Parathyroid adenoma (tissue), 2 donors: Measurements from ENCODE around the gene SCO2.

Source experiments
- H2AFZ ChIP-seq: fragments of 300-600 bp; sonication (generic); one replicate; pipeline ENCODE4 v1.7.0; 2017; ENCODE audit warnings: antibody characterized with exemption, mild to moderate bottlenecking
- H3K27ac ChIP-seq: fragments of 300-600 bp; sonication (generic); one replicate; pipeline ENCODE4 v1.7.0; 2017
- H3K27me3 ChIP-seq: fragments of 300-600 bp; sonication (generic); one replicate; pipeline ENCODE4 v1.7.0; 2017; ENCODE audit warnings: low read length; ENCODE audit not compliant: control insufficient read depth, insufficient read depth
- H3K36me3 ChIP-seq: fragments of 300-600 bp; sonication (generic); one replicate; pipeline ENCODE4 v1.7.0; 2017; ENCODE audit warnings: low read length; ENCODE audit not compliant: control insufficient read depth, insufficient read depth
- H3K4me1 ChIP-seq: fragments of 300-600 bp; sonication (generic); one replicate; pipeline ENCODE4 v1.7.0; 2017; ENCODE audit warnings: control low read depth
- H3K4me2 ChIP-seq: fragments of 300-600 bp; sonication (generic); one replicate; pipeline ENCODE4 v1.7.0; 2017; ENCODE audit warnings: low read length
- H3K4me3 ChIP-seq: fragments of 300-600 bp; sonication (generic); one replicate; pipeline ENCODE4 v1.7.0; 2017; ENCODE audit warnings: low read depth, low read length
- H3K79me2 ChIP-seq: fragments of 300-600 bp; sonication (generic); one replicate; pipeline ENCODE4 v1.7.0; 2017; ENCODE audit warnings: control low read depth
- H3K9ac ChIP-seq: fragments of 300-600 bp; sonication (generic); one replicate; pipeline ENCODE4 v1.7.0; 2017; ENCODE audit warnings: mild to moderate bottlenecking
- H3K9me3 ChIP-seq: fragments of 300-600 bp; sonication (generic); one replicate; pipeline ENCODE4 v1.7.0; 2017; ENCODE audit warnings: low read length; ENCODE audit not compliant: control insufficient read depth
- CTCF ChIP-seq: fragments of 300-600 bp; sonication (generic); IDR thresholded peaks from one replicate; pipeline ENCODE4 v1.7.0; 2017; ENCODE audit warnings: antibody characterized with exemption, mild to moderate bottlenecking
- donor health status: primary hyperparathyroidism.

SCO2 gene

GRCh38 chr22:50490531-50491308 lies 34.7 kb downstream of the SCO2 start:
- H3K36me3 ChIP-seq = no peaks in the 10 kb centered on the region
- no peak overlapping the region for H3K4me2 ChIP-seq
- TF ChIP-seq CTCF = no peak
- no peak overlapping the region for H3K9ac ChIP-seq
- H3K9me3 ChIP-seq = no peaks in the 10 kb centered on the region
- H3K27me3 ChIP-seq = no peaks in the 10 kb centered on the region
- H3K79me2 ChIP-seq = no peaks in the 10 kb centered on the region
- no peak overlapping the region for H3K4me3 ChIP-seq
- no peak overlapping the region for H3K27ac ChIP-seq
- H3K4me1 ChIP-seq = no peaks in the 10 kb centered on the region
- no peak overlapping the region for H2AFZ ChIP-seq

GRCh38 chr22:50489363-50490243 lies 35.8 kb downstream of the SCO2 start:
- H3K36me3 ChIP-seq = no peaks in the 10 kb centered on the region
- H3K27me3 ChIP-seq = no peaks in the 10 kb centered on the region
- no peaks in the 10 kb centered on the region for H3K9me3 ChIP-seq
- no peak overlapping the region for H2AFZ ChIP-seq
- H3K4me3 ChIP-seq = no peak overlapping the region
- no peaks in the 10 kb centered on the region for H3K4me1 ChIP-seq
- H3K4me2 ChIP-seq = no peak overlapping the region
- no peaks in the 10 kb centered on the region for H3K79me2 ChIP-seq
- no peak for TF ChIP-seq CTCF
- H3K9ac ChIP-seq = no peak overlapping the region
- H3K27ac ChIP-seq = no peak overlapping the region

GRCh38 chr22:50488886-50489285 lies 36.5 kb downstream of the SCO2 start:
- Histone ChIP-seq H3K36me3 (no peaks in the 10 kb centered on the region), H3K27ac (no peak overlapping the region), H3K27me3 (no peaks in the 10 kb centered on the region), H3K79me2 (no peaks in the 10 kb centered on the region), H3K4me1 (no peaks in the 10 kb centered on the region), H3K9ac (no peak overlapping the region), H2AFZ (no peak overlapping the region), H3K4me2 (no peak overlapping the region), H3K4me3 (no peak overlapping the region), H3K9me3 (no peaks in the 10 kb centered on the region)
- TF ChIP-seq CTCF = no peak

GRCh38 chr22:50488006-50488677 lies 37.3 kb downstream of the SCO2 start:
- Histone ChIP-seq H3K36me3 (no peaks in the 10 kb centered on the region), H3K4me2 (no peak overlapping the region), H2AFZ (no peak overlapping the region), H3K4me1 (no peaks in the 10 kb centered on the region), H3K9me3 (no peaks in the 10 kb centered on the region), H3K9ac (no peak overlapping the region), H3K4me3 (no peak overlapping the region), H3K27me3 (no peaks in the 10 kb centered on the region), H3K27ac (no peak overlapping the region), H3K79me2 (no peaks in the 10 kb centered on the region)
- TF ChIP-seq CTCF = no peak
